GM12873 (cell line): ENCODE data around the gene DUSP7.

Experiments
- TF ChIP-seq, protein P1 (sequence below): IDR thresholded peaks from 2 replicates; pipeline ENCODE4 v1.5.1; 2012; ENCODE audit warnings: low read depth, mild to moderate bottlenecking, moderate library complexity, low read length, control low read depth; ENCODE audit not compliant: insufficient read depth; ENCODE audit errors: missing control alignments

The DUSP7 gene

DNA sequence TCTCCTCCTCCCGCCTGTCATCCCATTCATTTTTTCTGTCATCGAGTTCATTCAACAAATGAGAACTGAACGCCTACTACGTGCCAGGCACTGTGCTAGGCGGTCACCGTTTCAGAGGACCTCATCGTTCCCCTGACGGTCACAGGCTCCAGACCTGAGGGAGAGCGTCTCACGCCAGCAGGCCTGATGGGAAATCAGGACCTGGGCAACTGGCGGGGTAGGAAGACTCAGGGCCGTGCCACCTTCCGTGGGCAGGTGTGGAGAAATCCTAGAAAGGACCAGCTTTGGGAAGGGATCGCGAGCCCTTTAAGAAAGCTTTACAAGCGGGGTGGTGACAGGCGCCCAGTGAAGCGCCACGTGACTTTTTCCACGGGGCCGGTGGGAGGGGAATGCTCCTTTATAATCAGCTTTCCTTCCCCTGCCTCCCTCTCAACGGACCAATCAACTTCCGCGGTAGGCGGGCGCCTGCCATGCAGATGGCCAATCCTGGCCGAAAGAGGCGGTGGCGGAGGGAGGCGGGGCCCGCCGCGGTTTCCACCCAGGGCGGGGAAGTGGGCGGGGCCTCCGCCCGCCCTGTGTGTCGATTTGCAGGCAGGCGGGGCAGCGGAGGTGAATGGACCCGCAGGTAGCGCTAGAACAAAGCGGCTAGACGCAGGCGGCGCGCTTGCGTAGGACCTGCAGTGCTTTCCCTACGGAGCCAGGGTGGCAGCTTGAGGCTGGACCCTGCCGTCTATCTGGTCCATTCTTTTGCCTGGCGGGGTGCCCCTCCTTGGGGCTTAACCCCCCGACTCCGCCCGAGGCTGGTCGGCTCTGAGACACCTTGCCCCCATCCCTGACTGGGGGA lies 819 bp upstream of the DUSP7 start:
- TF ChIP-seq, protein P1, sequence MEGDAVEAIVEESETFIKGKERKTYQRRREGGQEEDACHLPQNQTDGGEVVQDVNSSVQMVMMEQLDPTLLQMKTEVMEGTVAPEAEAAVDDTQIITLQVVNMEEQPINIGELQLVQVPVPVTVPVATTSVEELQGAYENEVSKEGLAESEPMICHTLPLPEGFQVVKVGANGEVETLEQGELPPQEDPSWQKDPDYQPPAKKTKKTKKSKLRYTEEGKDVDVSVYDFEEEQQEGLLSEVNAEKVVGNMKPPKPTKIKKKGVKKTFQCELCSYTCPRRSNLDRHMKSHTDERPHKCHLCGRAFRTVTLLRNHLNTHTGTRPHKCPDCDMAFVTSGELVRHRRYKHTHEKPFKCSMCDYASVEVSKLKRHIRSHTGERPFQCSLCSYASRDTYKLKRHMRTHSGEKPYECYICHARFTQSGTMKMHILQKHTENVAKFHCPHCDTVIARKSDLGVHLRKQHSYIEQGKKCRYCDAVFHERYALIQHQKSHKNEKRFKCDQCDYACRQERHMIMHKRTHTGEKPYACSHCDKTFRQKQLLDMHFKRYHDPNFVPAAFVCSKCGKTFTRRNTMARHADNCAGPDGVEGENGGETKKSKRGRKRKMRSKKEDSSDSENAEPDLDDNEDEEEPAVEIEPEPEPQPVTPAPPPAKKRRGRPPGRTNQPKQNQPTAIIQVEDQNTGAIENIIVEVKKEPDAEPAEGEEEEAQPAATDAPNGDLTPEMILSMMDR = no peak

DNA sequence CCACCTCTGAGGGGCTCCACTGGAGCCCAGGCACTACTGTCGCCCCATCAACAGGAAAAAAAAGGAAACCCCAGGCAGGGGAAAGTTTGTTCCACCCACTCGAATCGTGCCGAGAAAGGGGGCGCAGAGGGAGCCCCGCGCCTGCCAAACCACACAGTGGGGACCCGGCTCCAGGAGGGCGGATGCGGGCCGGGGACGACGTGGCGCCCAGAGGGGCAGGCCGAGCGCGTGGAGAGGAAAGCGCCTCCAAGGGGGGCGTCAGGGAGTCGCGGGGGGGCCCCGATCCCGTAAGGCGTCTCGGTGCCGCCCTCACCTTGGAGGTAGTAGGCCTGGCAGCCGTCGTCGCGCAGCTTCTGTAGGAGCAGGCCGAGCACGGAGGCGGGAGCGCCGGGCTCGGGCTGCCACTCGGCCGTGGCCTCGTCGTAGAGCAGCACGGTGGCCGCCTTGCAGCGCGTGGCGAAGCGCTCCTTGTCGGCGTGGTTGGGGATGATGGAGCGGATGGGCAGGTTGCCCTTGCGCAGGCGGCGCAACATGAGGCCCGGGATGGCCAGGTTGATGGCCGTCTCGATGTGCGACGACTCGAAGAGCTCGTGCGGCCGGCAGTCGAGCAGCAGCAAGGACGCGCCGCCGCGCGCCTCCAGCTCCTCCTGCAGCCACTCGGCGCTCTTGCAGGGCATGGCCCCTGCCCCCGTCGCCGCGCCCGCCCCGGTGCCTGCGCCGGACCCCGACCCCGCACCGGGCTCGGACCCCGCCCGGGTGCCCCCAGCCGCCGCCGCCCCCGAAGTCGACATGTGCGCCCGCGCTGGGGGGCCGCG lies 627 bp downstream of the DUSP7 start:
- TF ChIP-seq, protein P1 = peak; percentile 37

DNA sequence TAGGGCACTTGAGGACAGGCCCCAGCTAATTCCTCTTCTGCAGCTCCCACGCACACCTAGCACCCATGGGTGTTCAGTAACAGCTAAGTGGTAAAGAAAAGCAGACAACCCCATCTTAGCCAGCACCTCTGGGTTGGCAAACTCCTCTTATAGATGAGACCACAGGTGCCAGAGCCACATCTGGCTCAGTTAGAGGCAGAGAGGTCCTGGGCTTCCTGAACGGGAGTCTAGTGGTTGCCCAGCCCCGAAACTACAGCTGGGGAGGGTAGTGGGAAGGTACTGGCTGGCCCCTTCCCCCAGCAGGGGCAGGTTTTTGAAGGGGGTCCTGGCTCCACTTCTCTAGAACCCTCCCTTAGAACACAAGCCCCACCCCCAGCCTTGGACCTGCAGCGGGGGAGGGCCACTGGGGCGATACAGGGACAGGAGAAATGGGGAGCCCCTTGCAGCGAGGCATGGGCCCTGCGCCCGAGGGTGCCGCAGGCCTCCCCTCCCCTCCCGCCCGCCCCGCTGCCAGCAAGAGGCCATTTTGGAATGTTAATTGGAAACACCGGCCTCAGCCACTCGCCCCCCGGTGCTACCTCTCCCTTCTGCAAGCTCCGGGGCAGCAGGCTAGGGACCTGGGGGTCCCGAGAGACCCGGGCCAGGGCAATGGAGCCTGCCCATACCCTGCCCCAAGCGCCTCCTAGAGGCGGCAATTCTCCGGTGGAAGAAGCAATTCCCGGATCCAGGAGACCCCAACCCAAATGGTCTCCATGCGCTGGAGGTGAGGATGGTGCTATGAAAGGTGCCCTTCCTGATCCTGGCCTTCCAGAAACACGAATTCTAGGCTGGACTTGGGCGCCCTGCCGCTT lies 1.5 kb downstream of the DUSP7 start:
- TF ChIP-seq, protein P1 = peak; percentile 44

DNA sequence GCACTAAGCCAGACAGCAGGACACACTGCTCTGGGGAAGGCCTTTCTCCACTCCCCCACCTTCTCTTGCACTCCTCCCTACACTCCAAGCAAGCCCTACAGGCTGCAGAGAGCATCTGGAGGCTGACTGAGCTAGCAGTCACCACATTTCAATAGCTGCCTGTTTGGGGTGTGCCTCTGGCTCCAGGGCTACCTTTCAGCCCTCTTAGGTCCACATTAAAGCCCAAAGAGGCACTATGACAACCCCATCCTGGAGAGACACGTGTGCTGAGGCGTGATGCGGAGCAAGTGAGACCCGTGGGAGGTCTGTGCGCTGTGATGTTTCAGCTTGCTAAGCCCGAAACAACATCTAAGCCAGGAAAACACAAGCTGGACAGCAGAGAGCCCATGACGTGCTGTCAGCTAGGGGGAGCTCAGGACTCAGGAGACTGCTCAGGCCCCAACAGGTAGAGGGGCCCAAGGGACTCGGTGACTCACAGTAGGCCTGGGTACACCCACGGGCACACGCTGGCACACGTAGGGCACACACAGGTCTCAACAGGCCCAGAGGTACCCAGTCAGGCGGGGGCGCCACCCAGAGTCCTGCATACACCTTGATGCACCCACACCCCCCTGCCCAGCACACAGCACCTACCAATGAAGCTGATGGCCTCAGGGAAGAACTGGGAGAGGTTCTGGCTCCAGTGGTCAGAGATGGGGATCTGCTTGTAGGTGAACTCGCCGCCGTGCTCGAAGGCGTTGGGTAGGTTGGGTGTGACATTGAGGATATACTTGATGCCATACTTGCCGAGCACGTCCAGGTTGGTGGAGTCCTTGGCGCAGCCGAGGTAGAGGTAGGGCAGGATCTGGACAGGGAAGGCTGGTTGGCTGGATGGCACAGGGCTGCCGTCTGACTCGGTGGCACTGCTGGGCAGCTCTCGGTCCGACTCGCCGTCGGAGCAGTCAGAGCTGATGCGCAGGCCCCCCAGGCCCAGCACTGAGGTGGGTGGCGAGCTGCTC lies 2.8 kb downstream of the DUSP7 start:
- TF ChIP-seq, protein P1 = peak; percentile 44

DNA sequence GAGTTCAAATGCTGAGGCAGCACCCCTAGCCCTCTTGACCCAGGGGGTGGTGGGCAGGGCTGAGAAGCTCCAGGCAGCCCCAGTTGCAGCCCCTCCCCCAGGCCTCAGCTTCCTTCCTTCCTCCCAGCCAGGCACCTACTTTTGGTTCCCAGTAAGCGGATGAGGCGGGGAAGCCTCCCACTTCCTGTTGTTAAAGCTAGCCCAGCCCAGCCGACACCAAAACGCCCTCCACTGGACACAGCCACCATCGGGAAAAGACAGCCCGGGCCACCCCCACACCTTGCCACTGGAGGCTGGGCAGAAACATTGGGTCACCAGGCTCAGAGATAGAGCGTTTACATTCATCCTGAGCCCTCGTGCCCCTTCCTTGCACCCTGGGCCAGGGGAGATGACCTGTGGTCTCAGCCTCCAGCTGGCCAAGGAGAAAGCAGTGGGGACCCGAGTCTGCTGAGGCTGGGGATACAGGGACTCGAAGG lies 3.5 kb downstream of the DUSP7 start:
- TF ChIP-seq, protein P1 = no peak

DNA sequence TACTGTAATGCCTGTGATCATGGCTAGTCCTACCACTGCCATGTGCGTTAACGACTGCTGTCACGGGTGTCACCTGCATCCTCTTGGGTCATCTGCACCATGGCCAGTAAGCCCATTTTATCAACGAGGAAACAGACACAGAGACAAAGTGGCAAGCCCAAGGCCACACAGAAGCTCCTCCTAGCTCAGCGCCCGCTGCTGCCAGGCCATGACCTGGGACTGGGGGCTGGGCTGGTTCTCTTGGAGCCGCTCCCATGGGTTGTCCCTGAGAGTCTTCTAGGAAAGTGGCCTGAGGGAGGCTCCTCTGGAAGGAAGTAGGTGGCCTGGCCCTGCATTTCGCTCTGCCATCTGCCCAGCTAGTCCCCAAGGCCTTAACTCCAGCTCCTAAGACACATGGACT lies 4.9 kb downstream of the DUSP7 start:
- TF ChIP-seq, protein P1 = no peak
